Stomach (tissue), 9 donors: ENCODE measurements around the gene DCC. TPM values are rescaled to one million over a fixed set of nuclear protein-coding genes. Genes with fewer than 3 reads are reported as not detected.

Experiments used
- DNase-seq, 2 donors: peaks; one replicate each; pipeline versions ENCODE4 v3.0.0 to v3.0.0-alpha.2; 2013 to 2019
- H3K27ac ChIP-seq, 5 donors: fragments of 200-600 bp in 4 of 5; sonication (generic) in 4 of 5; one replicate each; pipeline ENCODE4 v1.5.1; 2013 to 2019; ENCODE audit warnings: mild to moderate bottlenecking in 1 of 5, moderate library complexity in 1 of 5
- H3K27me3 ChIP-seq, 3 donors: fragments of 200-600 bp; sonication (generic); one replicate each; pipeline ENCODE4 v1.5.1; 2017 to 2019; ENCODE audit warnings: mixed run types in 1 of 3
- H3K36me3 ChIP-seq, 4 donors: fragments of 200-600 bp; sonication (generic); 1 replicate in 3 of 4; 2 replicates in 1 of 4; pipeline ENCODE4 v1.5.1; 2016 to 2019
- H3K4me1 ChIP-seq, 4 donors: fragments of 200-600 bp; sonication (generic); one replicate each; pipeline ENCODE4 v1.5.1; 2016 to 2019
- H3K4me3 ChIP-seq, 4 donors: fragments of 200-600 bp; sonication (generic) in 3 of 4; one replicate each; pipeline ENCODE4 v1.5.1; 2016 to 2019; ENCODE audit warnings: mild to moderate bottlenecking in 1 of 4
- H3K9me3 ChIP-seq, 4 donors: fragments of 200-600 bp; sonication (generic); one replicate each; pipeline ENCODE4 v1.5.1; 2016 to 2019
- CTCF ChIP-seq, 7 experiments: fragments of 450-650 bp in 4 of 7; fragments of 200-600 bp in 3 of 7; sonication (generic) in 3 of 7; IDR thresholded peaks; one replicate each; pipeline ENCODE4 v1.5.1; 2016 to 2019; ENCODE audit warnings: antibody characterized with exemption in 7 of 7, control low read depth in 2 of 7, mild to moderate bottlenecking in 1 of 7
- EP300 ChIP-seq: sonication (generic); formaldehyde crosslinking; IDR thresholded peaks from one replicate; pipeline ENCODE4 v1.6.1; 2017; ENCODE audit warnings: antibody characterized with exemption
- POLR2A ChIP-seq, 4 donors: fragments of 450-650 bp; IDR thresholded peaks; one replicate each; pipeline ENCODE4 v1.6.1; 2016; ENCODE audit warnings: antibody characterized with exemption in 4 of 4, control low read depth in 2 of 4, mild to moderate bottlenecking in 1 of 4, moderate library complexity in 1 of 4
- POLR2AphosphoS5 ChIP-seq, 3 donors: sonication (generic); formaldehyde crosslinking; IDR thresholded peaks; one replicate each; pipeline ENCODE4 v1.6.1; 2016; ENCODE audit warnings: antibody characterized with exemption in 3 of 3
- WGBS, 5 donors: extraction: QIAGEN DNeasy Blood & Tissue Kit in 3 of 5; methylation state at CpG; one replicate each; pipeline versions ENCODE4 v1.1.5 to v1.1.7; 2013 to 2018; 5-methylcytosine and 5-hydroxymethylcytosine counted together
- intact Hi-C: fragments of 100-400 bp; cut with DNase I; formaldehyde crosslinking; loops from one replicate; pipeline ENCODE4 v1.15.1; 2023; ENCODE audit warnings: low total_unique reads
- polyA plus RNA-seq, 3 donors: library from polyadenylated mRNA; stranded (reverse); fragments of 200-250 nt; gene quantifications; one replicate each; pipeline ENCODE4 v1.2.3, GENCODE V29; 2013
- total RNA-seq, 5 donors: library from RNA; depleted of rRNA; stranded (reverse); fragments of >200 nt; gene quantifications; one replicate each; pipeline versions ENCODE4 v1.1.0 to v1.2.3, GENCODE V29; 2014 to 2016
- donor health status: healthy with polysubstance abuse.
- donor health status: Bipolar disorder and iron deficiency.
- donor health status: healthy.

The DCC gene
- total and polyA plus RNA-seq, 8 donors: 0.58 to 1.7 TPM; not detected in 6

DNA sequence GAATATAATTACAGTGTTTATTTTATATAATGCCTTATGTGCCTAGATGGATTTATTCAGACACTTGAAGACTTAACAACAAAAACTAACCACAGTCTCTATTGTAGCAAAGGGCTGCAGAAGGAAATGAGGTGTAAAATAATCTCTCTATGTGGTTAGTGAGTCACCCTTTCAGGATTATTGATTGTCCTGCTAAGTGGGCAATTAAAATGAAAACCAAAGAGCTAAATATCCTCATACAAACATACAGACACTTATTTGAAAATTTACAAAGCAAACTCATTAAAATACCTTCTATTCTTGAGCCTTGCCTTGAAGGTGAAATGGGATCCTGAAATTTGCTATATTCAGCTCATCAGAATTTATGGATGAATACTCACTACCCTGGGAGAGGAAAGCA is 27.7 kb upstream of the DCC start:
- no peaks in the 10 kb centered on the region for H3K36me3 ChIP-seq
- H3K4me3 ChIP-seq: no peak overlapping the region
- H3K9me3 ChIP-seq: peaks cover 0 to 5% (median 2%) of the 10 kb centered on the region in 4 donors
- intact Hi-C loops: no loop called here
- H3K27ac ChIP-seq: no peak overlapping the region
- DNase-seq: peak in 1 of 2 donors; percentile 56
- no peak for TF ChIP-seq CTCF (IDR thresholded peaks at IDR 0.05)
- no peak for TF ChIP-seq POLR2A (IDR thresholded peaks at IDR 0.05)
- no peak for TF ChIP-seq POLR2AphosphoS5 (IDR thresholded peaks at IDR 0.05)
- no peak for TF ChIP-seq EP300
- H3K4me1 ChIP-seq: peaks cover 0 to 11% (median 0%) of the 10 kb centered on the region in 4 donors
- no peaks in the 10 kb centered on the region for H3K27me3 ChIP-seq

DNA sequence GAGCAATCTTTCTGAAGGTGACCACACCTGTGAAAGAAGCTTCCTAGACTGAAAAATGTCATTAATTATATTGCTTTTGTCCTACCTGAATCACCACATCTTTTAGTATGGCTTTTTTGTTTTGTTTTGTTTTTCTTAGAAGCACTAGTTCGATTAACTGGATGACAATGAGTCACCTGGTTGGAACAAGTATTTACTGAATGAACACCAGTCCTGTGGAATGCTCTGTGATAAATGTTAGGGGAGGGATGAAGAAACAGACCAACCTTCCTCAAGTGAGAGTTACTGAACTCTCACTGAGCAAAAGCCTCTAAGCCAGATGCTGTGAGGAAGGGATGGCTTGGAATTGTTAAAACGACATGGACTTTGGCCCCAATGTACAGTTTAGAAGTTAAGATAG is 26.8 kb upstream of the DCC start:
- TF ChIP-seq POLR2A (IDR thresholded peaks at IDR 0.05) (no peak), EP300 (no peak), CTCF (IDR thresholded peaks at IDR 0.05) (no peak), POLR2AphosphoS5 (IDR thresholded peaks at IDR 0.05) (no peak)
- intact Hi-C loops: no loop called here
- Histone ChIP-seq H3K4me1 (peaks cover 0 to 11% (median 0%) of the 10 kb centered on the region in 4 donors), H3K4me3 (no peak overlapping the region), H3K27ac (no peak overlapping the region), H3K9me3 (peaks cover 0 to 5% (median 2%) of the 10 kb centered on the region in 4 donors), H3K36me3 (no peaks in the 10 kb centered on the region), H3K27me3 (no peaks in the 10 kb centered on the region)
- peak in 1 of 2 donors; percentile 14 for DNase-seq
- 18 to 48% (median 29%) methylated on average over 2 of the region's 2 CpGs for WGBS, 5 donors

- no peak overlapping the region for H3K4me3 ChIP-seq
- H3K9me3 ChIP-seq: peaks cover 0 to 3% (median 1%) of the 10 kb centered on the region in 4 donors
- TF ChIP-seq EP300 (no peak), POLR2AphosphoS5 (IDR thresholded peaks at IDR 0.05) (no peak), CTCF (IDR thresholded peaks at IDR 0.05) (no peak), POLR2A (IDR thresholded peaks at IDR 0.05) (no peak)
- no peak overlapping the region for H3K27ac ChIP-seq
- H3K36me3 ChIP-seq: no peaks in the 10 kb centered on the region
- 71 to 82% (median 77%) methylated on average over 6 of the region's 6 CpGs for WGBS, 5 donors
- DNase-seq: no peak
- intact Hi-C loops: no loop called here
- H3K4me1 ChIP-seq: no peaks in the 10 kb centered on the region
- H3K27me3 ChIP-seq: no peaks in the 10 kb centered on the region
Observed at GRCh38 chr18:52319424-52319983, 20.5 kb upstream of the DCC start.

- Histone ChIP-seq H3K36me3 (no peaks in the 10 kb centered on the region), H3K4me3 (no peak overlapping the region), H3K9me3 (no peaks in the 10 kb centered on the region), H3K27me3 (no peaks in the 10 kb centered on the region), H3K4me1 (no peaks in the 10 kb centered on the region), H3K27ac (no peak overlapping the region)
- no peak for DNase-seq
- intact Hi-C loops: no loop called here
- TF ChIP-seq POLR2A (IDR thresholded peaks at IDR 0.05) (no peak), CTCF (IDR thresholded peaks at IDR 0.05) (no peak), EP300 (no peak), POLR2AphosphoS5 (IDR thresholded peaks at IDR 0.05) (no peak)
Observed at GRCh38 chr18:52322307-52322706, 17.7 kb upstream of the DCC start.
